Measurements from ENCODE around the gene HOXD3.

The HOXD3 gene

DNA sequence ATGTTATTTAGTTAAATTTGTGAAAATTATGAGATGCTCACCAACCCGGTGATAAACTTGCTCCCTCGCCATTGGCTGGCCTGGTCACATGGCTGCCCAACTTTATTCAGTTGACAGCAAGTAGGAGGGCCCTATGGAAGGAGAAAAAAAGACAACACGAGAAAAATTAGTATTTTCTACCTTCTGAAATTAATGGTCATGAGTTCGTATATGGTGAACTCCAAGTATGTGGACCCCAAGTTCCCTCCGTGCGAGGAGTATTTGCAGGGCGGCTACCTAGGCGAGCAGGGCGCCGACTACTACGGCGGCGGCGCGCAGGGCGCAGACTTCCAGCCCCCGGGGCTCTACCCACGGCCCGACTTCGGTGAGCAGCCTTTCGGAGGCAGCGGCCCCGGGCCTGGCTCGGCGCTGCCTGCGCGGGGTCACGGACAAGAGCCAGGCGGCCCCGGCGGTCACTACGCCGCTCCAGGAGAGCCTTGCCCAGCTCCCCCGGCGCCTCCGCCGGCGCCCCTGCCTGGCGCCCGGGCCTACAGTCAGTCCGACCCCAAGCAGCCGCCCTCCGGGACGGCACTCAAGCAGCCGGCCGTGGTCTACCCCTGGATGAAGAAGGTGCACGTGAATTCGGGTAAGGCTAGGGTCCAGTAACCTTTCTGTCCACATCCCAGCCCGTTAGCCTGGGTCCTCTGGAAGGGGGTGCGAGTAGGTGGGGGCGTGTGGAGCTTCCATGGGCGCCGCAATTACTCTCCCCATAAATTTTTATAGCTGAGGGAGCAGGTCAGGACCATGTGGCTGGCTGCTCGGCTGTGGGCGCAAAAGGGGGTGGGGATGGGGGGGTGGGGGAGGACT, 5.4 kb upstream of the HOXD3 start, which contains the start of gene HOXD4:
Gene HOXD4, plus strand, starts transcription at position 109 of the 846 bp plus-strand sequence. Its CDS starts 84 bp downstream, at position 193.
- DNase-seq: no peak

GRCh38 chr2:176152350-176153181, 4.5 kb upstream of the HOXD3 start:
- DNase-seq: no peak

- DNase-seq: no peak
Measured at GRCh38 chr2:176154576-176155252, 2.4 kb upstream of the HOXD3 start.

GRCh38 chr2:176155356-176156044, 1.6 kb upstream of the HOXD3 start:
- DNase-seq: no peak

GRCh38 chr2:176156301-176156806, 753 bp upstream of the HOXD3 start:
- DNase-seq: no peak

GRCh38 chr2:176157499-176158185, 535 bp downstream of the HOXD3 start:
- DNase-seq: no peak

- DNase-seq: no peak
Measured at GRCh38 chr2:176158186-176158591, 1.1 kb downstream of the HOXD3 start.

GRCh38 chr2:176158855-176159662, 2.0 kb downstream of the HOXD3 start:
- DNase-seq: no peak

- no peak for DNase-seq
Measured at GRCh38 chr2:176159663-176160250, 2.6 kb downstream of the HOXD3 start.

DNA sequence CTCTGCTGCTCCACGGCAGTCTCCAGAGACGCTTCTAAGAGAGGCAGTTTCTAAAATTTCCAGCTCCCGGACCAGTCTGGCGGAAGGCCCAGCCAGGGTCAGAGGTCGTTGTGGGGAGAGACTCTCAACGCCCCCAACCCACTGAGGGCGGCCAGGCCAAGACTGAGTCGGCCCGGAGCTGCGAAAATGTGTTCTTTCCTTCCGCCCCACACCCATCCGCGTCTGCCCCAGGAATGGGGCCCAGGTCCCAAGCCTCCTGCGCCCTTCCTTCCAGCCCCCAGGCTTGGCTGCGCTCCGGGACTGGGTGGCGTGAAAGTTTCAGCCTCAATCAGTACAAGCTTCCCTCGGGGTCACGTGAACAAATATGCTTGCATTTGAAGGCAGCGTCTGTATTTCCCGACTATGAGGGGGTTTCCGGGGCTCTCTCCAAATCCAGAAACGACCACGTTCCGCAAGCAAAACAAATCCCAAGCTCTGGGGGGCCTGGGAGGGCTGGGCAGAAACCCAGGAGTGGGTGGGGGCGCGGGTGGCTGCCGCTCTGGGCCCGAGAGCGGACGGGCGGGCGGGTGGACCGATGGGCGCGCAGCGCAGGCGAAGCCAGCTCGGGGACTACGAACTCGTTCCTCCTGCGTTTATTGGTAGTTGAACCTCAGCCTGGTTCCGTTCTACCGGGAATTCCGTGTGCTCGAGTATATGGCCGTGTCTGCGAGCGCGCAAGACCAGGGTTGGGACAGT, 3.3 kb downstream of the HOXD3 start:
- no peak for DNase-seq

DNA sequence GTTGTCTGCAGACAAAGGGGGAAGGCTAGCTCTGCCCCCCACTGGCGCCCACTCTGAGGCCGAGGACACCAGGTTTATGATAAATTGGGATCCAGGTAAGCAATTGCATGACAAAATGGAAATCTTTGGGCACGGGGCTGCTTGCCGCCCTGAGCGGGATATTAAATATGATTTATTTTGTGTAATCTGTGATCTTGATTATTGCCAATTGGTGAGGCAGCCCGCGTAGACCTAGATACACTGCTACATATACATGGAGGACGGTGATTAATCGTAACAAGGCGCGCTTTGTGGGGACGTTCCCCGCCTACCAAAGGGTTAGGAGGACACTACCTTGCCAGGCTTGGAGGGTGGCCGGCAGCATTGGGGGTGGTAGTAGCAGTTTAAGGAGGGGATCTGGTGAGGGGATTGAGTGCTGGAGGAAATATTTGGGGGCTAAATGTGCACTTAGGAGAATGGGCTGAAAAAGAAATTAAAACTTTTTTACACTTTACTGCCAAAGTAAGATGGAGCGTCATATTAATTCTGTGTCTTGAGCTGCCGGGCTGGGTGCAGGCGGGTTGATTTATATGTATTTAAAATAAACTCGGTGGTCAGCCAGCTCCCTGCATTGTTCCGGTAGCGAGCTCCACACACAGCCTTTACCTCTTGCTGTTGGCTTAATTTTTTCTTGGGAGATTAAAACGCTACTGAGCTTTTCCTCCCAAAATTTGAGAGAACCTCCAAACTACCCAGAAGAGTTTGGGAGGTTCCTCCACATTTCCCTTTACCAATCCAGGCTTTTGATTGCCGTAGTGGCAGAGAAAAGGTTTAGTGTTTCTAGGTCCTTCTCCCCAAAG, 4.1 kb downstream of the HOXD3 start:
- DNase-seq: no peak

- no peak for DNase-seq
Measured at GRCh38 chr2:176161825-176162626, 4.9 kb downstream of the HOXD3 start.

DNA sequence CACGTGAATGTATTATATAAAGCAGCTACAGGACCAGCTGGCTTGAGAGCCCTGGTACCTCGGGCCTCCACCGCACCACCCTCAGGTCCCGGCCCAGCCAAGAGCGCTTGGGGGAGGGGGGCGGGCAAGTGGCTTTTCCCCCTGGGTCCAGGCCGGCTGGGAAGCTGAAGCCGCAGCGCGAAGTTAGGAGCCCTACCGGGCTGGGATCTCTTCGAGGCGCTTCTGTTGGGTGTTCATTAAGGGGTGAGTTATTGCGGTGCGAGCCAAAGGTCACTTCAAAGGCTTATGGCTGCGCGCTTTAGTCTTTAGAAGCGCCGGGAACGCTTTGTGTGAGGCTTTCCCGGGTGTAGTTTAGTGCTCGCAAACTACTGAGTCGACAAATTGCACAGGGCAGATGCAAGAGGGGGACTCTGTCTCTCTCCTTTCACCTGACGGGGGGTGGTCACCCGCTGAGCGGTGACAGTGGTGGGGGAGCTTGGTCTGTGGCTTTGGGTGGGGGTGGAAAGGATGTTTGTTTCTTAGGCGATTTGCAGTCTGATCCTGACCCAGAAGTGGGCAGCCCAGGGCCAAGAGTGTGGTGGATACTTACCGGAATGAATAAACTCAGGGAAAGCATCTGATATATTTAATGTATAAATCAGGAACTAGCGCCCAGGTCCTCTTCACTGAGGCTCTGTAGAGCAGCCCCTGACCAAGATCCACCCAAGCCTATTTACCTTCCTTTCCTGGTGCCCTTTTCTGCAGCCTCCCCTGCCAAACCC, 6.0 kb downstream of the HOXD3 start:
- no peak for DNase-seq

DNA sequence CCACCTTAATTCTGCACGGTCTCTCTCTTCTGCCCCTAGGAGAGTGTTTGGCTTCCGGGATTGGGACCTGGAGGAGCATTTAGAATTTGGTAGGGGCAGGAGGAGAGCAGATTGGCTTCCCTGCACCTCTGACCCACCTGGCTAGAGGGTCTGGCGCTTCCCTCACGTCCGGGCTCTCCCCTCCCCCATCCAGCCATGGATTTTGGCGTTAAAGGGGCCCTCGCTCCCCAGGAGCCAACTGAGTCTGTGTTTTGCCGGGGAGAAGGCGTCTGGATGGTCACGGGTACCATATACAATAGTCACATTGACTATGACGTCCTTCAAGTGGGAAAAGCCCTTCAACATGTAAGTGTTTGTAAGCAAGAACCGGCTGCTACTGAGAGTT, 6.6 kb downstream of the HOXD3 start:
- no peak for DNase-seq

- no peak for DNase-seq
Measured at GRCh38 chr2:176164201-176164600, 7.1 kb downstream of the HOXD3 start.

DNA sequence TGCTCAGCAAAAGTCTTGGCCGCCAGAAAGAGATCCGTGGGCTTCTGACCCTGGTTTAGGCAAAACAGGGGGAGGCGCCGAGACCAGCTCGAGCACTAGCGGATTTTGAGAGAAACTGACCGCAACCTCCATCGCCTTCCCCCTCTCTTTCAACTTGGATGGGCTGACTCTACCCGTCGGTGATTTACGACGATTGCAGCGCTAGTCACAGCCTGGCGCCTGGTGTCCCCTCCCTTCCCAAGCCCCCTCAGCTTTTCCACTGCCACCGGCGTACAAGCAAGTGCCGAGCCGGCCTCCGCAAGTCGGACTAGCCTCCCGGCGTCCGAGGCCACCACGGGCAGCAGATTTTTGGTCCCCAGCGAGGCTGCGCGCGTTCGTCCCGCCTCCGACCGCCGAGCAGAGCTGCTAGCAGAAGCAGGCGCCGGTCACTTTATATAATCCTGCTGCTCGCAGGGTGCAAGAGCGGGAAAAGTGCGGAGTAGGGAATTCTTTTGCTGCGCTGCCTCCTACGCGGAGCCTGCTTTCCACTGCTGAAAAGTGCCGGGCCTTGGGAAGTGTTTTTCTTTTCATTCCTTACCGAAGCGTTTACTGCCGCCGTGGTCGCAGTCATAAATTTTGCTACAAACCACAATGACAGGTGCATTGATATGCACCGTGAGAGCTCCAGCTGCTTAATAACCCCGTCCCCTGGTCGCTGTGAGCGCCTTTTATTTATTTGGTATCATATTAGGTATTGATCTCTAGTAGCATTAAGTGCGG, 7.7 kb downstream of the HOXD3 start:
- no peak for DNase-seq

All from stimulated activated CD4-positive, alpha-beta T cell treated with anti-CD3 and anti-CD28 coated beads, Interleukin-4, amount 100 ng/mL, for 24 hours (primary cell).